ENCODE measurements around the gene KRTAP5-11. TPM values are rescaled to one million over a fixed set of nuclear protein-coding genes. Genes with fewer than 3 reads are reported as not detected.

The KRTAP5-11 gene
- total and polyA plus RNA-seq, 2 of the 8 experiments (the other 6 are each of a cell fraction or from before 2014, with no cell fraction given) = not detected

DNA sequence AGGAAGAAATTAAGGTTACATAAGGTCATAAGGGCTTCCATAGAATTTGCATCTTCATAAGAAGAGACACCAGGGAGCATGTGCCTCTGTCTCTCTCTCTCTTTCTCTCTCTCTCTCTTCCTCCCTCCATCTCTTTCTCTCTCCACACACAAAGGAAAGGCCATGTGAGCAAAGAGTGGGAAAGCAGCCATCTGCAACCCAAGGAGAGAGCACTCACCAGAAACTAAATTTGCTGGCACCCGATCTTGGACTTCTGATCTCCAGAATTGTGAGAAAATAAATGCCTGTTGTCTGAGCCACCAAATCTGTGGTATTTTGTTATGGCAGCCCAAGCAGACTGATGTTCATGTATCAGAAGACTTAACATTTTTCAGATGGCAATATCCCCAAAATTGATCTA is 23.7 kb downstream of the KRTAP5-11 start:
- FAIRE-seq = no peak
- Histone ChIP-seq H4K20me1 (replicated peaks in 1 of 2; ENCODE audit: control insufficient read depth in 1 of 2, insufficient read depth in 2 of 2, low read length in 2 of 2) (no peaks in the 10 kb centered on the region), H3K9ac (replicated peaks in 1 of 4; ENCODE audit: extremely low read depth in 1 of 4, low read depth in 3 of 4, low read length in 3 of 4) (no peak overlapping the region), H3K14ac (ENCODE audit: insufficient read length) (no peak overlapping the region), H2BK5ac (ENCODE audit: low read depth, low read length) (no peak overlapping the region), H2BK15ac (ENCODE audit: low read length) (no peak overlapping the region), H3K79me1 (ENCODE audit: low read depth, low read length) (no peaks in the 10 kb centered on the region), H2BK120ac (replicated peaks; ENCODE audit: low read depth, low read length) (no peak overlapping the region), H2BK12ac (ENCODE audit: low read depth, low read length) (no peak overlapping the region), H3K23ac (ENCODE audit: insufficient read length) (no peak overlapping the region), H3K27ac (ENCODE audit: low read depth, low read length) (no peak overlapping the region), H4K91ac (replicated peaks; ENCODE audit: insufficient read length, low read length) (no peak overlapping the region), H3K23me2 (ENCODE audit: low read depth, low read length) (peaks cover 2% of the 10 kb centered on the region; the same call in 1 of the 2 replicates), H2BK20ac (ENCODE audit: low read length) (no peak overlapping the region), H3K4me2 (ENCODE audit: insufficient read depth in 1 of 2, low read depth in 2 of 2, low read length in 2 of 2) (no peak overlapping the region), H3K79me2 (ENCODE audit: control insufficient read depth in 1 of 2, insufficient read depth in 2 of 2, low read length in 2 of 2) (no peaks in the 10 kb centered on the region), H3K56ac (replicated peaks; ENCODE audit: insufficient read length, low read depth, low read length) (no peak overlapping the region), H3K36me3 (ENCODE audit: control insufficient read depth in 2 of 4, insufficient read depth in 4 of 4, low read length in 3 of 4) (no peaks in the 10 kb centered on the region), H3K4ac (replicated peaks; ENCODE audit: insufficient read length, low read depth, low read length) (no peak overlapping the region), H4K5ac (ENCODE audit: insufficient read length, low read depth, low read length) (no peak overlapping the region), H3K4me3 (ENCODE audit: extremely low read depth in 1 of 4, insufficient read depth in 2 of 4, low read depth in 3 of 4, low read length in 4 of 4) (no peak overlapping the region), H2AFZ (ENCODE audit: low read length) (no peak overlapping the region), H2AK5ac (ENCODE audit: low read depth, low read length) (no peak overlapping the region), H3K27me3 (replicated peaks in 1 of 4; ENCODE audit: control insufficient read depth in 3 of 4, extremely low read depth in 1 of 4, insufficient read depth in 3 of 4, low read length in 3 of 4) (no peaks in the 10 kb centered on the region), H4K8ac (ENCODE audit: extremely low read depth, insufficient read depth, low read length) (no peak overlapping the region), H3K9me3 (ENCODE audit: insufficient read depth in 2 of 2, low read depth in 1 of 2, low read length in 1 of 2) (peaks cover 6 to 8% of the 10 kb centered on the region in 2 experiments; a peak in 2 of 4 replicates), H3K18ac (ENCODE audit: extremely low read depth, low read length) (no peak overlapping the region), H3K4me1 (replicated peaks in 1 of 4; ENCODE audit: control insufficient read depth in 3 of 4, insufficient read depth in 4 of 4, low read length in 3 of 4) (peaks cover 0 to 2% (median under 1%) of the 10 kb centered on the region in 4 experiments; a peak in 3 of 7 replicates)
- no peak for DNase-seq (ENCODE audit: low read depth in 1 of 2, low spot score in 2 of 2)
- ChIA-PET CTCF (ENCODE audit: partially characterized antibody) (no interaction called here), POLR2A (ENCODE audit: partially characterized antibody) (no interaction called here)
- TF ChIP-seq, protein P1, sequence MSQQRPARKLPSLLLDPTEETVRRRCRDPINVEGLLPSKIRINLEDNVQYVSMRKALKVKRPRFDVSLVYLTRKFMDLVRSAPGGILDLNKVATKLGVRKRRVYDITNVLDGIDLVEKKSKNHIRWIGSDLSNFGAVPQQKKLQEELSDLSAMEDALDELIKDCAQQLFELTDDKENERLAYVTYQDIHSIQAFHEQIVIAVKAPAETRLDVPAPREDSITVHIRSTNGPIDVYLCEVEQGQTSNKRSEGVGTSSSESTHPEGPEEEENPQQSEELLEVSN (IDR thresholded peaks at IDR 0.05) = no peak
- 69% methylated on average over 1 of the region's 1 CpG; no CpG with 5 or more reads in 1 of the 2 experiments for WGBS, 2 experiments (ENCODE audit: extremely low coverage in 1 of 2, insufficient coverage in 1 of 2, insufficient read length in 1 of 2, insufficient replicate concordance in 2 of 2, low coverage in 1 of 2, low lambda C conversion rate in 2 of 2, missing lambda C conversion rate in 1 of 2)

Data from H1 (cell line).